HL-60 (cell line): Measurements from ENCODE around the gene PDE6B.

ENCODE experiments used
- DNase-seq, 2 experiments: peaks; one replicate each; pipeline ENCODE4 v3.0.0-alpha.2; 2010 to 2020; ENCODE audit warnings: low read depth in 1 of 2, low spot score in 1 of 2
- H3K27ac ChIP-seq: fragments of 250-450 bp; sonication (Bioruptor Pico); replicated peaks from 2 replicates; pipeline ENCODE4 v1.5.1; 2020; ENCODE audit warnings: mild to moderate bottlenecking, moderate library complexity
- H3K27me3 ChIP-seq: fragments of 250-450 bp; sonication (Bioruptor Pico); 2 replicates; pipeline ENCODE4 v1.5.1; 2021; ENCODE audit warnings: mild to moderate bottlenecking, moderate library complexity; ENCODE audit not compliant: insufficient read depth, poor library complexity, severe bottlenecking
- H3K4me3 ChIP-seq: replicated peaks from 2 replicates; pipeline ENCODE4 v1.5.1; 2011; ENCODE audit warnings: mild to moderate bottlenecking, control low read depth, low read length; ENCODE audit not compliant: insufficient read depth
- GABPA ChIP-seq: IDR thresholded peaks from 2 replicates; pipeline ENCODE4 v1.6.1; 2012; ENCODE audit warnings: low read depth
- POLR2AphosphoS5 ChIP-seq: IDR thresholded peaks from 2 replicates; pipeline ENCODE4 v1.6.1; 2012; ENCODE audit warnings: low read depth
- SPI1 ChIP-seq: IDR thresholded peaks from 2 replicates; pipeline ENCODE4 v1.6.1; 2012; ENCODE audit warnings: low read depth, mild to moderate bottlenecking, borderline replicate concordance
- long read RNA-seq: library from polyadenylated mRNA; unstranded; transcript quantifications from one replicate; pipeline ENCODE4 v2.0.0, GENCODE V29; 2020
- TF ChIP-seq, protein P1 (sequence below): IDR thresholded peaks from 2 replicates; pipeline ENCODE4 v1.6.1; 2012; ENCODE audit warnings: low read depth; ENCODE audit not compliant: insufficient replicate concordance
- TF ChIP-seq, protein P2 (sequence below): IDR thresholded peaks from one replicate; pipeline ENCODE4 v1.5.1; 2011; ENCODE audit warnings: low read length, control low read depth, inconsistent platforms; ENCODE audit not compliant: insufficient read depth

The PDE6B gene
- long read RNA-seq, result 0 reads

DNA sequence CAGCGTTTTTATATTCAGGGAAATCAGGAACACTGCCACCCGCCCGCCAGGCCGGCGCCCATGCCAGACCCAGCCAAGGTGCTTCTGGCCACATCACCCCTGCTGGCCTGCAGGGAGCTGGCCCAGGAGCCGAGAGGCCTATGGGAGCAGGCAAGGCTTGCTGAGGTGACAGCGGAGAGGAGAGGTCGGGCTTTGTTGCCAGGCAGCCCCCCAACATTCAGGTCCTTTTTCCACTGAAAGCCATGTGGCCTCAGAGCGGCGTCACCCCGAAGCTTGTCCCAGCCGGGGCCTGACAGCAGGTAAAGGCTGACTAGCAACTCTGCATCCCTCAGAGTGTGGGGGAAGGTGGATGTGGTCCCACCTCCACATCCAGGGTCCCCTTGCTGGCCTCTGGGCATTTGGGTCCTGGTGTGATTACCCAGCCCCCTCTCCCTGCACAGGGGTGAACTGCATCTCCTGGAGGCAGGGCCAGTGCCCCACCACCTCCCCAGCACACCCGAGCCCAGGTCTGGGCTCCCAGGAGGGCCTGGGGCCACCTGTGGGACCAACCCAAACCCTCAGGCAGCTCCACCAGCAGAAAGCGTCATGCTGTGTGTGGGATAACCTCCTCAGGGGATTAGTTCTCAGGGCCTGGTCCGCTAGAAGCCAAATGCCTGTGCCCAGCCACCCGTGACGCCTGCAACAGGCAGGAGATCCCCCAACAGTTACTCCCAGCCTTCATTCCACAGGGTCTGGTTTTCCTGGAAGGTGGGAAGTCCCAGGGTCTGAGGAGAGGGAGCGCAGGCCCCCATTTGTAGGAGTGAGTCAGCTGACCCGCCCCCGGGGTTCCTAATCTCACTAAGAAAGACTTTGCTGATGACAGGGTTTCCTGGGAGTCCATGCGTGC lies at the start of gene PDE6B:
PDE6B (plus strand) TSS at position 869 of the 886 bp plus-strand sequence. CDS start 54 bp downstream, outside the sequence.
- Histone ChIP-seq H3K4me3 (no peak within 1 kb of the TSS), H3K27me3 (no peaks in the 10 kb centered on the region), H3K27ac (no peak within 1 kb of the TSS)
- DNase-seq, result no peak
- TF ChIP-seq, protein P1, sequence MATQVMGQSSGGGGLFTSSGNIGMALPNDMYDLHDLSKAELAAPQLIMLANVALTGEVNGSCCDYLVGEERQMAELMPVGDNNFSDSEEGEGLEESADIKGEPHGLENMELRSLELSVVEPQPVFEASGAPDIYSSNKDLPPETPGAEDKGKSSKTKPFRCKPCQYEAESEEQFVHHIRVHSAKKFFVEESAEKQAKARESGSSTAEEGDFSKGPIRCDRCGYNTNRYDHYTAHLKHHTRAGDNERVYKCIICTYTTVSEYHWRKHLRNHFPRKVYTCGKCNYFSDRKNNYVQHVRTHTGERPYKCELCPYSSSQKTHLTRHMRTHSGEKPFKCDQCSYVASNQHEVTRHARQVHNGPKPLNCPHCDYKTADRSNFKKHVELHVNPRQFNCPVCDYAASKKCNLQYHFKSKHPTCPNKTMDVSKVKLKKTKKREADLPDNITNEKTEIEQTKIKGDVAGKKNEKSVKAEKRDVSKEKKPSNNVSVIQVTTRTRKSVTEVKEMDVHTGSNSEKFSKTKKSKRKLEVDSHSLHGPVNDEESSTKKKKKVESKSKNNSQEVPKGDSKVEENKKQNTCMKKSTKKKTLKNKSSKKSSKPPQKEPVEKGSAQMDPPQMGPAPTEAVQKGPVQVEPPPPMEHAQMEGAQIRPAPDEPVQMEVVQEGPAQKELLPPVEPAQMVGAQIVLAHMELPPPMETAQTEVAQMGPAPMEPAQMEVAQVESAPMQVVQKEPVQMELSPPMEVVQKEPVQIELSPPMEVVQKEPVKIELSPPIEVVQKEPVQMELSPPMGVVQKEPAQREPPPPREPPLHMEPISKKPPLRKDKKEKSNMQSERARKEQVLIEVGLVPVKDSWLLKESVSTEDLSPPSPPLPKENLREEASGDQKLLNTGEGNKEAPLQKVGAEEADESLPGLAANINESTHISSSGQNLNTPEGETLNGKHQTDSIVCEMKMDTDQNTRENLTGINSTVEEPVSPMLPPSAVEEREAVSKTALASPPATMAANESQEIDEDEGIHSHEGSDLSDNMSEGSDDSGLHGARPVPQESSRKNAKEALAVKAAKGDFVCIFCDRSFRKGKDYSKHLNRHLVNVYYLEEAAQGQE, result no peak
- TF ChIP-seq, protein P2, sequence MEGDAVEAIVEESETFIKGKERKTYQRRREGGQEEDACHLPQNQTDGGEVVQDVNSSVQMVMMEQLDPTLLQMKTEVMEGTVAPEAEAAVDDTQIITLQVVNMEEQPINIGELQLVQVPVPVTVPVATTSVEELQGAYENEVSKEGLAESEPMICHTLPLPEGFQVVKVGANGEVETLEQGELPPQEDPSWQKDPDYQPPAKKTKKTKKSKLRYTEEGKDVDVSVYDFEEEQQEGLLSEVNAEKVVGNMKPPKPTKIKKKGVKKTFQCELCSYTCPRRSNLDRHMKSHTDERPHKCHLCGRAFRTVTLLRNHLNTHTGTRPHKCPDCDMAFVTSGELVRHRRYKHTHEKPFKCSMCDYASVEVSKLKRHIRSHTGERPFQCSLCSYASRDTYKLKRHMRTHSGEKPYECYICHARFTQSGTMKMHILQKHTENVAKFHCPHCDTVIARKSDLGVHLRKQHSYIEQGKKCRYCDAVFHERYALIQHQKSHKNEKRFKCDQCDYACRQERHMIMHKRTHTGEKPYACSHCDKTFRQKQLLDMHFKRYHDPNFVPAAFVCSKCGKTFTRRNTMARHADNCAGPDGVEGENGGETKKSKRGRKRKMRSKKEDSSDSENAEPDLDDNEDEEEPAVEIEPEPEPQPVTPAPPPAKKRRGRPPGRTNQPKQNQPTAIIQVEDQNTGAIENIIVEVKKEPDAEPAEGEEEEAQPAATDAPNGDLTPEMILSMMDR, result no peak
- no peak for TF ChIP-seq GABPA
- TF ChIP-seq SPI1, result no peak
- TF ChIP-seq POLR2AphosphoS5, result no peak

DNA sequence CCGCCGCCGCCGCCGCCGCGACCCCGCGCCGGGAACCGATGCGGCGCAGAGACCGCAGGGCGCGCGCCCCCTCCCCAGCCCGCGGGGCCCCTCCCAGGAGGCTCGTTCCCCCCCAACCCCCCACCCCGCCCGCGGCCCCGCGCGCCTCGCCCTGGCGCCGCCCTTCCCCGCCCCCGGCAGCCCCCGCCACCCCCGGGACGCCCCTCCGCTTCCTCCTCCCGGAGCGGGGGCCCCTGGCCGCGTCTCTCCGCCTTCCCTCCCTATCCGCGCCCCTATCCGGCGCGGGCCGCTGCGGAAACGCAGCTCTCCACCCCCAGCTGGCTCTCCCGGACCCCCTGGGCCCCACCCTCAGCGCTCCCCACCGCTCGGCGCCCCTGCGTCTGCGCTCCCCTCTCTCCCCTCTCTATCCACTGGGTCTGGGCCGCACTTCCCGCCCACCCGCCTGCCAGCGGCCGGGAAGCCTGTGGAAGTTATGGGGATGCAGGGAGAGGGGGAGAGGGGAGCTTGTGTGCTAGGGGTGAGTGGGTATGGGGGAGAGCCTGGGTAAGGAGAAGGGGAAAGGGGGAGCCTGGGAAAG lies 49.0 kb upstream of the PDE6B start, which contains the start of gene TMEM271:
TMEM271 (minus strand) TSS at position 51 of the 577 bp plus-strand sequence. CDS start 233 bp downstream, outside the sequence.
- peaks cover 32% of the 10 kb centered on the region for H3K27me3 ChIP-seq
- H3K27ac ChIP-seq, result no peak within 1 kb of the TSS
- no peak within 1 kb of the TSS for H3K4me3 ChIP-seq
- DNase-seq, result no peak
- TF ChIP-seq POLR2AphosphoS5 (no peak), SPI1 (no peak), GABPA (no peak)
- TF ChIP-seq, protein P1, result no peak
- TF ChIP-seq, protein P2, result no peak

DNA sequence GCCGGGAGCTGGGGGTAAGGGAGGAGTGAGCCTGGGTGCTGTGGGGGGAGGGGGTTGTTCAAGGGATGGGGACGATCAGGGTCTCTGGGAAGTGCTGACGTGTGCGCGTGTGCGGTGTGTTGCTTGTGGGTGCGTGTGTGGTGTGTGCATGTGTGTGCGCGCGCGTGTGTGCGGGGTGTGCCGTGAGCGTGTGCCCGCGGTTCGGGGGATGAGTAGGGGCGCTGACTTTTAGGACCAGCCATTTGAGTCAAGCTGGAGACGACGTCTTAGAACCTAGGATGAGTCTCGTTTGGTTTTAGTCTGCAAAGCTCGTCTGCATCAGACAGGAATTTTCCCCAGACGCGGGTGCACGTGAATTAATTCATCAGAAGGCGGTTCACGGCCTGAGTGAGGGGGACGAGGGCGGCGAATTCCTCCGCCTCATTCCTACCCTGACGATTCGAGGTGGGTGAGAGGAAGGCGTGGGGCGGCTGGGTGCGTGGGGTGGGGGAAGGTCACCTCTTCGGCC lies 48.3 kb upstream of the PDE6B start:
- Histone ChIP-seq H3K27me3 (peaks cover 32% of the 10 kb centered on the region), H3K27ac (no peak overlapping the region)
- no peak for DNase-seq

More for the DNA sequence above, 48.3 kb upstream of the PDE6B start:
- TF ChIP-seq SPI1 (no peak), POLR2AphosphoS5 (no peak)
- no peak overlapping the region for H3K4me3 ChIP-seq
